ENCODE data around the gene MAP4K3. TPM values are rescaled to one million over a fixed set of nuclear protein-coding genes. Genes with fewer than 3 reads are reported as not detected.
A peak's percentile ranks its signal among the peaks of the same experiment; 100 is the strongest.

The MAP4K3 gene
- total and polyA plus RNA-seq, 9 of the 15 experiments (the other 6 are each of a cell fraction or from before 2014, with no cell fraction given) = 3.1 to 30.0 (median 16.9) TPM

DNA sequence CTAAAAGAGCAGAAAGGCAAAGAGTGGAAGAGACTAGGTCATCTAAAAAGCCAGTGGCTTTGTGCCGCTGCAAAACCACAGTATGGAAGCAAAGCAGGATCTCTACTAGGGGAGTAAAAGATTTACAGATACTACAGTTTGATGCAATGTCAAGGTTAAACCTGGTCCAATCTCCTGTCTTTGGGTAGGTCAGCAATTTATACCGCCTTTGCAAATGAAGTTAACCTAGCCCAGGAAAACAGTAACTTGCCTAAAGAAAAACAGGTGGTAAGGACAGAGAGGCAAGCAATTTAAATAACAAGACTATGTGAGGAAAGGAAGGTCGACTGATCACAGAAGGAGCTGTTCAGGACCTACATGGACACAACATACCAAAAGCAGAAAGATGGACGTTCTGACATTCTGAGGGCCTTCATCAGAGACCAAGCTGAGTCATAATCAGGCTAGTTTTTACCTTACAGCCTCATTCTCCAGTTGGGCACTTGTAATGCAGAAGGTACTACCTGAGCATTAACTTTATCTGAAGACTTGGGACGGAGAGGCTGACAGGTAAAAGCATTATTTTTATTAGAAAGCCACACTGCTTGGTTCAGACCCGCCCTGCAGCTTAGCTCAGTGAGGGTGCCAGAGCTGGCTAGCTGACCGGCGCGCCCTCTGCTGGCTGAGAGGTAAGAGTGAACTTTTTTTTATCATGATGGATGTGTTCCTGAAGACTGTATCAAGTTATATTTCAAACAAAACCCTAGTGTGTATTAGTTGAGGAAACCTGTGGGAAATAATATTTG, 209.3 kb downstream of the MAP4K3 start (continued):
- TF ChIP-seq, protein P1, sequence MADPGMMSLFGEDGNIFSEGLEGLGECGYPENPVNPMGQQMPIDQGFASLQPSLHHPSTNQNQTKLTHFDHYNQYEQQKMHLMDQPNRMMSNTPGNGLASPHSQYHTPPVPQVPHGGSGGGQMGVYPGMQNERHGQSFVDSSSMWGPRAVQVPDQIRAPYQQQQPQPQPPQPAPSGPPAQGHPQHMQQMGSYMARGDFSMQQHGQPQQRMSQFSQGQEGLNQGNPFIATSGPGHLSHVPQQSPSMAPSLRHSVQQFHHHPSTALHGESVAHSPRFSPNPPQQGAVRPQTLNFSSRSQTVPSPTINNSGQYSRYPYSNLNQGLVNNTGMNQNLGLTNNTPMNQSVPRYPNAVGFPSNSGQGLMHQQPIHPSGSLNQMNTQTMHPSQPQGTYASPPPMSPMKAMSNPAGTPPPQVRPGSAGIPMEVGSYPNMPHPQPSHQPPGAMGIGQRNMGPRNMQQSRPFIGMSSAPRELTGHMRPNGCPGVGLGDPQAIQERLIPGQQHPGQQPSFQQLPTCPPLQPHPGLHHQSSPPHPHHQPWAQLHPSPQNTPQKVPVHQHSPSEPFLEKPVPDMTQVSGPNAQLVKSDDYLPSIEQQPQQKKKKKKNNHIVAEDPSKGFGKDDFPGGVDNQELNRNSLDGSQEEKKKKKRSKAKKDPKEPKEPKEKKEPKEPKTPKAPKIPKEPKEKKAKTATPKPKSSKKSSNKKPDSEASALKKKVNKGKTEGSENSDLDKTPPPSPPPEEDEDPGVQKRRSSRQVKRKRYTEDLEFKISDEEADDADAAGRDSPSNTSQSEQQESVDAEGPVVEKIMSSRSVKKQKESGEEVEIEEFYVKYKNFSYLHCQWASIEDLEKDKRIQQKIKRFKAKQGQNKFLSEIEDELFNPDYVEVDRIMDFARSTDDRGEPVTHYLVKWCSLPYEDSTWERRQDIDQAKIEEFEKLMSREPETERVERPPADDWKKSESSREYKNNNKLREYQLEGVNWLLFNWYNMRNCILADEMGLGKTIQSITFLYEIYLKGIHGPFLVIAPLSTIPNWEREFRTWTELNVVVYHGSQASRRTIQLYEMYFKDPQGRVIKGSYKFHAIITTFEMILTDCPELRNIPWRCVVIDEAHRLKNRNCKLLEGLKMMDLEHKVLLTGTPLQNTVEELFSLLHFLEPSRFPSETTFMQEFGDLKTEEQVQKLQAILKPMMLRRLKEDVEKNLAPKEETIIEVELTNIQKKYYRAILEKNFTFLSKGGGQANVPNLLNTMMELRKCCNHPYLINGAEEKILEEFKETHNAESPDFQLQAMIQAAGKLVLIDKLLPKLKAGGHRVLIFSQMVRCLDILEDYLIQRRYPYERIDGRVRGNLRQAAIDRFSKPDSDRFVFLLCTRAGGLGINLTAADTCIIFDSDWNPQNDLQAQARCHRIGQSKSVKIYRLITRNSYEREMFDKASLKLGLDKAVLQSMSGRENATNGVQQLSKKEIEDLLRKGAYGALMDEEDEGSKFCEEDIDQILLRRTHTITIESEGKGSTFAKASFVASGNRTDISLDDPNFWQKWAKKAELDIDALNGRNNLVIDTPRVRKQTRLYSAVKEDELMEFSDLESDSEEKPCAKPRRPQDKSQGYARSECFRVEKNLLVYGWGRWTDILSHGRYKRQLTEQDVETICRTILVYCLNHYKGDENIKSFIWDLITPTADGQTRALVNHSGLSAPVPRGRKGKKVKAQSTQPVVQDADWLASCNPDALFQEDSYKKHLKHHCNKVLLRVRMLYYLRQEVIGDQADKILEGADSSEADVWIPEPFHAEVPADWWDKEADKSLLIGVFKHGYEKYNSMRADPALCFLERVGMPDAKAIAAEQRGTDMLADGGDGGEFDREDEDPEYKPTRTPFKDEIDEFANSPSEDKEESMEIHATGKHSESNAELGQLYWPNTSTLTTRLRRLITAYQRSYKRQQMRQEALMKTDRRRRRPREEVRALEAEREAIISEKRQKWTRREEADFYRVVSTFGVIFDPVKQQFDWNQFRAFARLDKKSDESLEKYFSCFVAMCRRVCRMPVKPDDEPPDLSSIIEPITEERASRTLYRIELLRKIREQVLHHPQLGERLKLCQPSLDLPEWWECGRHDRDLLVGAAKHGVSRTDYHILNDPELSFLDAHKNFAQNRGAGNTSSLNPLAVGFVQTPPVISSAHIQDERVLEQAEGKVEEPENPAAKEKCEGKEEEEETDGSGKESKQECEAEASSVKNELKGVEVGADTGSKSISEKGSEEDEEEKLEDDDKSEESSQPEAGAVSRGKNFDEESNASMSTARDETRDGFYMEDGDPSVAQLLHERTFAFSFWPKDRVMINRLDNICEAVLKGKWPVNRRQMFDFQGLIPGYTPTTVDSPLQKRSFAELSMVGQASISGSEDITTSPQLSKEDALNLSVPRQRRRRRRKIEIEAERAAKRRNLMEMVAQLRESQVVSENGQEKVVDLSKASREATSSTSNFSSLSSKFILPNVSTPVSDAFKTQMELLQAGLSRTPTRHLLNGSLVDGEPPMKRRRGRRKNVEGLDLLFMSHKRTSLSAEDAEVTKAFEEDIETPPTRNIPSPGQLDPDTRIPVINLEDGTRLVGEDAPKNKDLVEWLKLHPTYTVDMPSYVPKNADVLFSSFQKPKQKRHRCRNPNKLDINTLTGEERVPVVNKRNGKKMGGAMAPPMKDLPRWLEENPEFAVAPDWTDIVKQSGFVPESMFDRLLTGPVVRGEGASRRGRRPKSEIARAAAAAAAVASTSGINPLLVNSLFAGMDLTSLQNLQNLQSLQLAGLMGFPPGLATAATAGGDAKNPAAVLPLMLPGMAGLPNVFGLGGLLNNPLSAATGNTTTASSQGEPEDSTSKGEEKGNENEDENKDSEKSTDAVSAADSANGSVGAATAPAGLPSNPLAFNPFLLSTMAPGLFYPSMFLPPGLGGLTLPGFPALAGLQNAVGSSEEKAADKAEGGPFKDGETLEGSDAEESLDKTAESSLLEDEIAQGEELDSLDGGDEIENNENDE (IDR thresholded peaks at IDR 0.05; ENCODE audit: low read depth, low read length) = no peak
- no peak for TF ChIP-seq EHMT2 (IDR thresholded peaks at IDR 0.05)
- TF ChIP-seq, protein P2, sequence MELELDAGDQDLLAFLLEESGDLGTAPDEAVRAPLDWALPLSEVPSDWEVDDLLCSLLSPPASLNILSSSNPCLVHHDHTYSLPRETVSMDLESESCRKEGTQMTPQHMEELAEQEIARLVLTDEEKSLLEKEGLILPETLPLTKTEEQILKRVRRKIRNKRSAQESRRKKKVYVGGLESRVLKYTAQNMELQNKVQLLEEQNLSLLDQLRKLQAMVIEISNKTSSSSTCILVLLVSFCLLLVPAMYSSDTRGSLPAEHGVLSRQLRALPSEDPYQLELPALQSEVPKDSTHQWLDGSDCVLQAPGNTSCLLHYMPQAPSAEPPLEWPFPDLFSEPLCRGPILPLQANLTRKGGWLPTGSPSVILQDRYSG (tag; conservative IDR thresholded peaks at IDR 0.05; ENCODE audit: low read depth) = 0 out of 2 replicates have a peak, but pooled peaks have one; percentile 35
- peak in 1 of 2 experiments; percentile 19; a peak in 1 of 3 replicates for TF ChIP-seq CBX3 (IDR thresholded peaks at IDR 0.05; ENCODE audit: borderline replicate concordance in 1 of 2, low read length in 2 of 2)
- no peak for TF ChIP-seq SRF (CRISPR knock-in tag; IDR thresholded peaks at IDR 0.05)
- TF ChIP-seq C11orf30 (IDR thresholded peaks at IDR 0.05; ENCODE audit: low read depth) = peak; percentile 27; the same call in 1 of the 2 replicates
- no peak for TF ChIP-seq CREB1 (IDR thresholded peaks at IDR 0.05)
- TF ChIP-seq CREB1 (CRISPR knock-in tag; IDR thresholded peaks at IDR 0.05) = no peak
- TF ChIP-seq NFATC3 (IDR thresholded peaks at IDR 0.05) = no peak
- 0 out of 2 replicates have a peak, but pooled peaks have one; percentile 24 for TF ChIP-seq ATF7 (IDR thresholded peaks at IDR 0.05)
- TF ChIP-seq, protein P3, sequence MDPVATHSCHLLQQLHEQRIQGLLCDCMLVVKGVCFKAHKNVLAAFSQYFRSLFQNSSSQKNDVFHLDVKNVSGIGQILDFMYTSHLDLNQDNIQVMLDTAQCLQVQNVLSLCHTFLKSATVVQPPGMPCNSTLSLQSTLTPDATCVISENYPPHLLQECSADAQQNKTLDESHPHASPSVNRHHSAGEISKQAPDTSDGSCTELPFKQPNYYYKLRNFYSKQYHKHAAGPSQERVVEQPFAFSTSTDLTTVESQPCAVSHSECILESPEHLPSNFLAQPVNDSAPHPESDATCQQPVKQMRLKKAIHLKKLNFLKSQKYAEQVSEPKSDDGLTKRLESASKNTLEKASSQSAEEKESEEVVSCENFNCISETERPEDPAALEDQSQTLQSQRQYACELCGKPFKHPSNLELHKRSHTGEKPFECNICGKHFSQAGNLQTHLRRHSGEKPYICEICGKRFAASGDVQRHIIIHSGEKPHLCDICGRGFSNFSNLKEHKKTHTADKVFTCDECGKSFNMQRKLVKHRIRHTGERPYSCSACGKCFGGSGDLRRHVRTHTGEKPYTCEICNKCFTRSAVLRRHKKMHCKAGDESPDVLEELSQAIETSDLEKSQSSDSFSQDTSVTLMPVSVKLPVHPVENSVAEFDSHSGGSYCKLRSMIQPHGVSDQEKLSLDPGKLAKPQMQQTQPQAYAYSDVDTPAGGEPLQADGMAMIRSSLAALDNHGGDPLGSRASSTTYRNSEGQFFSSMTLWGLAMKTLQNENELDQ (CRISPR knock-in tag; IDR thresholded peaks at IDR 0.05; ENCODE audit: borderline replicate concordance) = no peak
- peak; percentile 66 for TF ChIP-seq ZNF316 (IDR thresholded peaks at IDR 0.05)
- TF ChIP-seq LCOR (CRISPR knock-in tag; IDR thresholded peaks at IDR 0.05) = 0 out of 2 replicates have a peak, but pooled peaks have one; percentile 41
